CD4-positive, alpha-beta T cell (primary cell): Measurements from ENCODE around the gene BARX2. TPM values are rescaled to one million over a fixed set of nuclear protein-coding genes. Genes with fewer than 3 reads are reported as not detected.

ENCODE experiments used
- ATAC-seq: fragments of 200-7000 bp; cut with Tn5 transposase; one replicate; pipeline ENCODE4 v1.10.0; 2022; ENCODE audit warnings: mild to moderate bottlenecking; ENCODE audit not compliant: poor library complexity
- CTCF ChIA-PET: fragments of 350-600 bp; sonication (Branson Sonifier 250); formaldehyde crosslinking; loops from one replicate; lab custom pipeline; 2021; ENCODE audit warnings: antibody characterized with exemption, inconsistent platforms; lab: Charles Lee
- POLR2A ChIA-PET: fragments of 350-600 bp; sonication (Branson Sonifier 250); formaldehyde crosslinking; loops from one replicate; lab custom pipeline; 2021; ENCODE audit warnings: antibody characterized with exemption, inconsistent platforms; lab: Charles Lee
- DNase-seq, 14 experiments: peaks; one replicate each; pipeline ENCODE4 v3.0.0-alpha.2; 2013 to 2020; ENCODE audit warnings: mixed read lengths in 2 of 14
- H3K27ac ChIP-seq, 2 donors: one replicate each; pipeline versions ENCODE4 v1.5.1 to v1.7.0; 2013; ENCODE audit warnings: low read length in 2 of 2, low read depth in 1 of 2, mild to moderate bottlenecking in 1 of 2
- H3K27me3 ChIP-seq, 2 experiments: 1 replicate in 1 of 2; 2 replicates in 1 of 2; pipeline versions ENCODE4 v1.6.1 to v1.7.0; 2013; ENCODE audit warnings: low read length in 2 of 2, control low read depth in 1 of 2, mild to moderate bottlenecking in 1 of 2, moderate library complexity in 1 of 2; ENCODE audit not compliant: insufficient read depth in 2 of 2, control insufficient read depth in 1 of 2
- H3K36me3 ChIP-seq: one replicate; pipeline ENCODE4 v1.6.1; 2013; ENCODE audit warnings: low read length, control low read depth; ENCODE audit not compliant: insufficient read depth
- H3K4me1 ChIP-seq: one replicate; pipeline ENCODE4 v1.6.1; 2013; ENCODE audit warnings: low read length, control low read depth; ENCODE audit not compliant: insufficient read depth
- H3K4me3 ChIP-seq: one replicate; pipeline ENCODE4 v1.5.1; 2013; ENCODE audit warnings: mild to moderate bottlenecking, low read length, moderate library complexity
- H3K9me3 ChIP-seq, 2 experiments: 1 replicate in 1 of 2; 2 replicates in 1 of 2; pipeline versions ENCODE4 v1.6.1 to v1.7.0; 2013; ENCODE audit warnings: low read length in 2 of 2, mild to moderate bottlenecking in 2 of 2, control low read depth in 1 of 2, moderate library complexity in 1 of 2; ENCODE audit not compliant: control insufficient read depth in 1 of 2, insufficient read depth in 1 of 2
- H3K27ac Mint-ChIP-seq: one replicate; pipeline ENCODE4 v1.8.0; 2020; ENCODE audit warnings: mixed read lengths
- H3K27me3 Mint-ChIP-seq: one replicate; pipeline ENCODE4 v1.8.0; 2021; ENCODE audit warnings: mixed read lengths
- H3K36me3 Mint-ChIP-seq: one replicate; pipeline ENCODE4 v1.8.0; 2021; ENCODE audit warnings: low read depth, mixed read lengths
- H3K4me1 Mint-ChIP-seq: one replicate; pipeline ENCODE4 v1.8.0; 2021; ENCODE audit warnings: low read depth, mixed read lengths
- H3K4me3 Mint-ChIP-seq: one replicate; pipeline ENCODE4 v1.8.0; 2020; ENCODE audit warnings: mild to moderate bottlenecking, mixed read lengths
- H3K9me3 Mint-ChIP-seq: one replicate; pipeline ENCODE4 v1.8.0; 2020; ENCODE audit warnings: mixed read lengths
- intact Hi-C, 2 experiments: fragments of 100-400 bp; cut with DNase I in 1 of 2; cut with micrococcal nuclease in 1 of 2; formaldehyde crosslinking; loops; one replicate each; pipeline versions ENCODE4 v1.15.1 to v1.9.0; 2023 to 2025; cut with DNase I, micrococcal nuclease
- total RNA-seq, 174 experiments: library from RNA in 2 of 174; stranded (reverse) in 2 of 174; gene quantifications; one replicate each; pipeline ENCODE4 v1.2.3 and lab custom pipeline; 2021 to 2026
- TF ChIP-seq, protein P1 (sequence below): fragments of 200-600 bp; IDR thresholded peaks from one replicate; pipeline ENCODE4 v1.8.0; 2022; ENCODE audit warnings: antibody characterized with exemption, mild to moderate bottlenecking

BARX2 gene
- total RNA-seq, 2 experiments from 2014 or later = not detected

GRCh38 chr11:129416080-129416820, 40.6 kb downstream of the BARX2 start:
- Mint-ChIP-seq H3K36me3 (no peaks in the 10 kb centered on the region), H3K27ac (no peak overlapping the region), H3K27me3 (no peaks in the 10 kb centered on the region), H3K4me3 (no peak overlapping the region), H3K9me3 (no peaks in the 10 kb centered on the region), H3K4me1 (no peaks in the 10 kb centered on the region)
- Histone ChIP-seq H3K4me3 (no peak overlapping the region), H3K4me1 (no peaks in the 10 kb centered on the region), H3K27me3 (no peaks in the 10 kb centered on the region), H3K9me3 (peaks cover 0 to 4% of the 10 kb centered on the region in 2 experiments), H3K27ac (no peak overlapping the region), H3K36me3 (no peaks in the 10 kb centered on the region)
- intact Hi-C loops = loop anchor here in 1 of 2 experiments (5.0 to 10.0 kb wide), 2 partner anchors 61 to 1436 kb away; no protein-coding TSS in a partner anchor
- TF ChIP-seq, protein P1, sequence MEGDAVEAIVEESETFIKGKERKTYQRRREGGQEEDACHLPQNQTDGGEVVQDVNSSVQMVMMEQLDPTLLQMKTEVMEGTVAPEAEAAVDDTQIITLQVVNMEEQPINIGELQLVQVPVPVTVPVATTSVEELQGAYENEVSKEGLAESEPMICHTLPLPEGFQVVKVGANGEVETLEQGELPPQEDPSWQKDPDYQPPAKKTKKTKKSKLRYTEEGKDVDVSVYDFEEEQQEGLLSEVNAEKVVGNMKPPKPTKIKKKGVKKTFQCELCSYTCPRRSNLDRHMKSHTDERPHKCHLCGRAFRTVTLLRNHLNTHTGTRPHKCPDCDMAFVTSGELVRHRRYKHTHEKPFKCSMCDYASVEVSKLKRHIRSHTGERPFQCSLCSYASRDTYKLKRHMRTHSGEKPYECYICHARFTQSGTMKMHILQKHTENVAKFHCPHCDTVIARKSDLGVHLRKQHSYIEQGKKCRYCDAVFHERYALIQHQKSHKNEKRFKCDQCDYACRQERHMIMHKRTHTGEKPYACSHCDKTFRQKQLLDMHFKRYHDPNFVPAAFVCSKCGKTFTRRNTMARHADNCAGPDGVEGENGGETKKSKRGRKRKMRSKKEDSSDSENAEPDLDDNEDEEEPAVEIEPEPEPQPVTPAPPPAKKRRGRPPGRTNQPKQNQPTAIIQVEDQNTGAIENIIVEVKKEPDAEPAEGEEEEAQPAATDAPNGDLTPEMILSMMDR = no peak
- ATAC-seq (no peak), DNase-seq (no peak)
- POLR2A ChIA-PET = no interaction called here
- CTCF ChIA-PET = no interaction called here

DNA sequence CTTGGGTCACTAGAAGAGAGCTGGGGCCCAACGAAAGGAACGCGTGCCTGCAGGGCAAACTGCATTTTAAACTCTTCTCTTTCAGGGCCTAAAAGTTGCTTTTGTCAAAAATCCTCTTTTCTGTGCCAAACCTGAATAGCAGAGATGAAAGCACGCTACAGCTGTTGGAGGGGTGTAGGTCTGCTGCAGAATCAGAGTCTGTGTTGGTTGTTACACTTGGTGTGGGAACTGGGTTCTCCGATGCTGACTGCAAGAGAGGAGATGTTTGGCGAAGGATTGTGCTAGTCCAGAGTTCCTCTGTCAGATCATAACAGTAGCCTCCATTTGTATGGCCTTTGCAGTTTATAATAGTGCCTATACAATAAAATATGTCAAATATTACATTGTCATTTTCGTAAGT, 41.8 kb downstream of the BARX2 start:
- no peaks in the 10 kb centered on the region for H3K9me3 Mint-ChIP-seq
- H3K4me3 ChIP-seq = no peak overlapping the region
- POLR2A ChIA-PET = no interaction called here
- CTCF ChIA-PET = no interaction called here
- no peaks in the 10 kb centered on the region for H3K4me1 ChIP-seq
- H3K27ac ChIP-seq = no peak overlapping the region
- intact Hi-C loops = loop anchor here in 1 of 2 experiments (5.0 to 10.0 kb wide), 2 partner anchors 63 to 1435 kb away; no protein-coding TSS in a partner anchor
- H3K27me3 Mint-ChIP-seq = no peaks in the 10 kb centered on the region
- H3K36me3 Mint-ChIP-seq = no peaks in the 10 kb centered on the region
- no peaks in the 10 kb centered on the region for H3K4me1 Mint-ChIP-seq
- H3K9me3 ChIP-seq = peaks cover 0 to 4% of the 10 kb centered on the region in 2 experiments
- ATAC-seq = no peak
- no peak for DNase-seq
- H3K4me3 Mint-ChIP-seq = no peak overlapping the region
- H3K36me3 ChIP-seq = no peaks in the 10 kb centered on the region
- TF ChIP-seq, protein P1 = no peak
- H3K27me3 ChIP-seq = no peaks in the 10 kb centered on the region
- no peak overlapping the region for H3K27ac Mint-ChIP-seq

DNA sequence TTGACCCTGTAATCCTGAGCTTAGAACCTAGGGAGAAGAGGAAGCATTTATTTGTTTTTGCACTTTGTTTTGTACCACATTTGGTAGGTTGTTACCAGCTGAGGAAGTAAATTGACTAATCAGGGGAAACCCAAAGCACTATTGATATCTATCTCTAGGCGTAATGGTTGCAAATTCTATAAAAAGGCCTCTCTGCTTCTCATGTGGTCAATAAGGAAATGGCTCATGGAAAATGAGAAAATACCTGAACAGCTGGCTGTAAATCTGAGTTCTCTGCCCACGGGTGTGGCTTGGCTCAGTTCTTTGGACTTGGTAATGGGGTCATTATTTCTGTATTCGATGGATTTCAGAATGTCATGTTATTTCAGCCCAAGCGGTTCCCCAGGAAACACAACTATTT, 42.4 kb downstream of the BARX2 start:
- intact Hi-C loops = loop anchor here in 1 of 2 experiments (5.0 to 10.0 kb wide), 2 partner anchors 63 to 1434 kb away; no protein-coding TSS in a partner anchor
- Mint-ChIP-seq H3K27ac (no peak overlapping the region), H3K36me3 (no peaks in the 10 kb centered on the region), H3K27me3 (no peaks in the 10 kb centered on the region), H3K4me3 (no peak overlapping the region), H3K4me1 (no peaks in the 10 kb centered on the region), H3K9me3 (no peaks in the 10 kb centered on the region)
- H3K27ac ChIP-seq = no peak overlapping the region
- POLR2A ChIA-PET = no interaction called here
- no peak for ATAC-seq
- peaks cover 0 to 4% of the 10 kb centered on the region in 2 experiments for H3K9me3 ChIP-seq
- no peaks in the 10 kb centered on the region for H3K36me3 ChIP-seq
- H3K4me3 ChIP-seq = no peak overlapping the region
- no peaks in the 10 kb centered on the region for H3K4me1 ChIP-seq
- CTCF ChIA-PET = no interaction called here
- DNase-seq = no peak
- TF ChIP-seq, protein P1 = no peak
- no peaks in the 10 kb centered on the region for H3K27me3 ChIP-seq
